ENCODE data around the gene ISG15.

Gene ISG15

GRCh38 chr1:1020415-1021009 is 7.2 kb downstream of the ISG15 start:
- DNase-seq (ENCODE audit: low spot score) = no peak
- no peak for TF ChIP-seq CTCF (IDR thresholded peaks at IDR 0.05; ENCODE audit: poor library complexity, severe bottlenecking)
- Histone ChIP-seq H3K27ac (ENCODE audit: poor library complexity, severe bottlenecking) (peak overlapping the region; percentile 96), H3K27me3 (ENCODE audit: insufficient read depth, poor library complexity, severe bottlenecking) (no peaks in the 10 kb centered on the region), H3K36me3 (ENCODE audit: low read depth) (peaks cover 29% of the 10 kb centered on the region), H3K9me3 (ENCODE audit: severe bottlenecking) (no peaks in the 10 kb centered on the region), H3K4me3 (ENCODE audit: severe bottlenecking) (peak overlapping the region; percentile 99), H3K4me1 (ENCODE audit: insufficient read depth, poor library complexity, severe bottlenecking) (peaks cover 23% of the 10 kb centered on the region)
- ATAC-seq (ENCODE audit: low read depth) = no peak

- peak overlapping the region; percentile 96 for H3K27ac ChIP-seq (ENCODE audit: poor library complexity, severe bottlenecking)
- H3K27me3 ChIP-seq (ENCODE audit: insufficient read depth, poor library complexity, severe bottlenecking) = no peaks in the 10 kb centered on the region
- ATAC-seq (ENCODE audit: low read depth) = peak; percentile 44
- peaks cover 29% of the 10 kb centered on the region for H3K4me1 ChIP-seq (ENCODE audit: insufficient read depth, poor library complexity, severe bottlenecking)
- no peaks in the 10 kb centered on the region for H3K9me3 ChIP-seq (ENCODE audit: severe bottlenecking)
- H3K36me3 ChIP-seq (ENCODE audit: low read depth) = peaks cover 36% of the 10 kb centered on the region
- no peak for DNase-seq (ENCODE audit: low spot score)
- TF ChIP-seq CTCF (IDR thresholded peaks at IDR 0.05; ENCODE audit: poor library complexity, severe bottlenecking) = no peak
- peak overlapping the region; percentile 99 for H3K4me3 ChIP-seq (ENCODE audit: severe bottlenecking)
Observed at GRCh38 chr1:1021010-1021919, 8.0 kb downstream of the ISG15 start.

GRCh38 chr1:1021920-1022259 is 8.6 kb downstream of the ISG15 start:
- Histone ChIP-seq H3K4me3 (ENCODE audit: severe bottlenecking) (peak overlapping the region; percentile 99), H3K9me3 (ENCODE audit: severe bottlenecking) (no peaks in the 10 kb centered on the region), H3K36me3 (ENCODE audit: low read depth) (peaks cover 42% of the 10 kb centered on the region), H3K27ac (ENCODE audit: poor library complexity, severe bottlenecking) (peak overlapping the region; percentile 96), H3K4me1 (ENCODE audit: insufficient read depth, poor library complexity, severe bottlenecking) (peaks cover 29% of the 10 kb centered on the region), H3K27me3 (ENCODE audit: insufficient read depth, poor library complexity, severe bottlenecking) (no peaks in the 10 kb centered on the region)
- no peak for TF ChIP-seq CTCF (IDR thresholded peaks at IDR 0.05; ENCODE audit: poor library complexity, severe bottlenecking)
- ATAC-seq (ENCODE audit: low read depth) (peak; percentile 47), DNase-seq (ENCODE audit: low spot score) (no peak)

GRCh38 chr1:1022302-1023009 is 9.2 kb downstream of the ISG15 start:
- Histone ChIP-seq H3K4me3 (ENCODE audit: severe bottlenecking) (peak overlapping the region; percentile 99), H3K27me3 (ENCODE audit: insufficient read depth, poor library complexity, severe bottlenecking) (no peaks in the 10 kb centered on the region), H3K4me1 (ENCODE audit: insufficient read depth, poor library complexity, severe bottlenecking) (peaks cover 29% of the 10 kb centered on the region), H3K9me3 (ENCODE audit: severe bottlenecking) (no peaks in the 10 kb centered on the region), H3K36me3 (ENCODE audit: low read depth) (peaks cover 48% of the 10 kb centered on the region), H3K27ac (ENCODE audit: poor library complexity, severe bottlenecking) (peak overlapping the region; percentile 96)
- no peak for ATAC-seq (ENCODE audit: low read depth)
- TF ChIP-seq CTCF (IDR thresholded peaks at IDR 0.05; ENCODE audit: poor library complexity, severe bottlenecking) = no peak
- DNase-seq (ENCODE audit: low spot score) = no peak

All from RWPE2 (cell line).